ENCODE results near the gene ZBTB14. TPM values are rescaled to one million over a fixed set of nuclear protein-coding genes. Genes with fewer than 3 reads are reported as not detected.
A peak's percentile ranks its signal among the peaks of the same experiment; 100 is the strongest.

ZBTB14 gene
- total RNA-seq, 1 donor from 2014 or later = 14.3 TPM

DNA sequence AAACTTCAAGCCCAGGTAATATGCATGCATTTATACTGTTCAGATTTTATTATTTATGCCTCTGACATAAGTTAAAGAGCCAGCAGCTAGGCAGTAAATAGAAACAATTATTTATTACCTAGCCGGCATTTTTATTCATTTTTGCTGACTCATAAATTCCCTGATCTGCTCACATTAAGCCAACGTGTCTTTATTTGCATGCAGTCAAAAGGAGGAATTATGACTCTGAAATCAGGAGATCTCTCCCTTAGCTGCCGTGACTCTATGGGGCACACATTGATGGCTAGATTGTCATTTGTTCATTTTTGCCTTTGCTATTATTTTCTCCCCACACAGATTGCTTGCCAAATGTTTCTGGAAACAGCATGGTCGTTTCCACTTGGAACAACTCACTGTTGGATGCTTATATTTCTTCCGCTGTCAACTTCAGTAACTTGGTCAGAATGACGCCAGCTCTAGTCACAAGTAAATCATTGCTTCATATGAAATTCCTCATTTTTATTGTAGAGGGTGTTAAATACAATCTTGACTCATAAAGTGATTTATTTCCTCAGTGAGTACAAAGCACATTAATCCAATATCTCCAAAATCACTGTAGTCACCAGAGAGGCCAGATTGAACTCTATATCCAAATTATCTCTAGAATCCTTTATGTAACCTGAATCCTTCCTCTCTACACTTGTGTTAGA, 15.9 kb upstream of the ZBTB14 start:
- DNase-seq (ENCODE audit: low read depth) = no peak
- no peak overlapping the region for H3K4me3 ChIP-seq (ENCODE audit: low read depth, low read length)
- TF ChIP-seq, protein P1, sequence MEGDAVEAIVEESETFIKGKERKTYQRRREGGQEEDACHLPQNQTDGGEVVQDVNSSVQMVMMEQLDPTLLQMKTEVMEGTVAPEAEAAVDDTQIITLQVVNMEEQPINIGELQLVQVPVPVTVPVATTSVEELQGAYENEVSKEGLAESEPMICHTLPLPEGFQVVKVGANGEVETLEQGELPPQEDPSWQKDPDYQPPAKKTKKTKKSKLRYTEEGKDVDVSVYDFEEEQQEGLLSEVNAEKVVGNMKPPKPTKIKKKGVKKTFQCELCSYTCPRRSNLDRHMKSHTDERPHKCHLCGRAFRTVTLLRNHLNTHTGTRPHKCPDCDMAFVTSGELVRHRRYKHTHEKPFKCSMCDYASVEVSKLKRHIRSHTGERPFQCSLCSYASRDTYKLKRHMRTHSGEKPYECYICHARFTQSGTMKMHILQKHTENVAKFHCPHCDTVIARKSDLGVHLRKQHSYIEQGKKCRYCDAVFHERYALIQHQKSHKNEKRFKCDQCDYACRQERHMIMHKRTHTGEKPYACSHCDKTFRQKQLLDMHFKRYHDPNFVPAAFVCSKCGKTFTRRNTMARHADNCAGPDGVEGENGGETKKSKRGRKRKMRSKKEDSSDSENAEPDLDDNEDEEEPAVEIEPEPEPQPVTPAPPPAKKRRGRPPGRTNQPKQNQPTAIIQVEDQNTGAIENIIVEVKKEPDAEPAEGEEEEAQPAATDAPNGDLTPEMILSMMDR (conservative IDR thresholded peaks at IDR 0.05; ENCODE audit: low read depth, low read length) = no peak

DNA sequence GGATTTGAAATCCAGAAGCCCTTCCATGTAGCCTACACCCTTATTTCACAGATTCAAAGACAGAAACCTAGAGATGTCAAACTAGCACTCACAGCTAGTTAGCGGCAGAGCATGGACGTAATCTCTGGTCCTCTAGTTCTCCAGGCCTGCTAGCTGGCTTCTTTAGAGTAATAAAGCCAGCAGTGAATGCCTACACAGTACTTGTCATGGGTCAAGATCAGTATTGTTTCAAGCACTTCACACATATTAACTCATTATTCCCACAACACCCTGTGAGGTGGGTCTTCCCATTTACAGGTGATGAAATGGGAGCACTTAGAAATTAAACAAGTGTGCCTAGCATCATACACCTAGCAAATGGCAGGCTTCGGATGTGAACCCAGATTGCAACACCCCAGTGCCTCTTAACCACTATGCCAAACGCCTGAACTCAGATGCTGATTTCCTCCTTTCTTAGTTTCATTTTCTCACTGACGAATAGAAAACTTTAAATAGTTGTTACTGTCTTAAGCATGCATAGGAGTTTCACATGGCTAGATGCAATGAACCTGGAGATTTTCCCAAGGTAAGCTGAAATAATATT, 14.5 kb upstream of the ZBTB14 start:
- DNase-seq (ENCODE audit: low read depth) = no peak
- H3K4me3 ChIP-seq (ENCODE audit: low read depth, low read length) = peak overlapping the region; percentile 31
- TF ChIP-seq, protein P1 (conservative IDR thresholded peaks at IDR 0.05; ENCODE audit: low read depth, low read length) = no peak

DNA sequence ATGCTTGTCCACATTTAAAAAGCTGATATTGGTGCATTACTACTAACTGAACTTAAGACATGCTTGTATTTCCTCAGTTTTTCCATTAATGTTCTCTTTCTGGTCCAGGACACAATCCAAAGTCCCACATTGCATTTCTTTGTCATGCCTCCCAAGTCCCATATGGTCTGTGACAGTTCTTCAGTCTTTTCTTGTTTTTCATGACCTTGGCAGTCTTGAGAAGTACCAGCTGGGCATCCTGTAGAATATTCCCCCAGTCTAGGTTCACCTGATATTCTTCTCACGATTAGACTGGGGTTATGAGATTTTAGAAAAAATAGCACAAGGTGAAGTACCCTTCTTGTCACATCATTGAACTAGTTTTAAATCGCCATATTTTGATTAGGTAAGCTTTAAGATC, 10.3 kb upstream of the ZBTB14 start:
- no peak for DNase-seq (ENCODE audit: low read depth)
- no peak overlapping the region for H3K4me3 ChIP-seq (ENCODE audit: low read depth, low read length)
- TF ChIP-seq, protein P1 (conservative IDR thresholded peaks at IDR 0.05; ENCODE audit: low read depth, low read length) = no peak

DNA sequence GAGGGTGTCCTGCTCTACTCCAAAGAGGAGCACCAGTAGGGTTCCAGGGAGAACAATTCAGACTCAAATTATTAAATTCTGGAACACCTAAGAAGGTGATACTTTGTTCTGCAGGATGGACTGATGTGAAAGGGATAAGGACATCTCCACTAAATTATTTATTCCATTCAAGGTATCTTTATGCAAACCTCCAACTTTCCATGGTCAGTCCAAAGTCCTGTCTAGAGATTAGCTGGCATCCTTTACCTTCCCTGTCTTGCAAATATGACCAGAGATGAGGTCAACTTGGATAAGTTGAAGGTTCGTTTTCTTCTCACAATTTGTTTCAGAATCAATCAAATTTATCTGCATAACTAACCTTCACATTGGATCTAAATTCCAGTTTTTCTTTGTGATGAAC, 8.7 kb upstream of the ZBTB14 start:
- TF ChIP-seq, protein P1 (conservative IDR thresholded peaks at IDR 0.05; ENCODE audit: low read depth, low read length) = no peak
- no peak for DNase-seq (ENCODE audit: low read depth)
- no peak overlapping the region for H3K4me3 ChIP-seq (ENCODE audit: low read depth, low read length)

DNA sequence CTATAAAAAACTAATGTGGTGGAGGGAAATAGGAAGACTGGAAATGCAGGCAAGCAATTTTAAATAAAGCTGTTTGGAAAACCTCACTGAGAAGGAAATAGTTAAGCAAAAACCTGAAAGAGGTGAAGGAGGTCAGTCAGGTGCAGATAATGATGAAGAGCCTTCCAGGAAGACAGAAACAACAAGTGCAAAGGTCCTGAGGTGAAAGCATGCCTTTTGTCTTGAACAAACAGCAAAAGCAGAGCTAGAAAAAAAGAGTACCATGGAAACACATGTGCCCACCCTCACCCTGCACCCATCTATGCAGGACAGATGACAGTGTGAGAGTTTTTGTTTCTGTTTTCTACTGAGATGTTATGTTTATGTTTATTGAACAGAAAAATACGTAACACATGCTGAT, 8.1 kb upstream of the ZBTB14 start:
- H3K4me3 ChIP-seq (ENCODE audit: low read depth, low read length) = no peak overlapping the region
- TF ChIP-seq, protein P1 (conservative IDR thresholded peaks at IDR 0.05; ENCODE audit: low read depth, low read length) = no peak
- DNase-seq (ENCODE audit: low read depth) = no peak

DNA sequence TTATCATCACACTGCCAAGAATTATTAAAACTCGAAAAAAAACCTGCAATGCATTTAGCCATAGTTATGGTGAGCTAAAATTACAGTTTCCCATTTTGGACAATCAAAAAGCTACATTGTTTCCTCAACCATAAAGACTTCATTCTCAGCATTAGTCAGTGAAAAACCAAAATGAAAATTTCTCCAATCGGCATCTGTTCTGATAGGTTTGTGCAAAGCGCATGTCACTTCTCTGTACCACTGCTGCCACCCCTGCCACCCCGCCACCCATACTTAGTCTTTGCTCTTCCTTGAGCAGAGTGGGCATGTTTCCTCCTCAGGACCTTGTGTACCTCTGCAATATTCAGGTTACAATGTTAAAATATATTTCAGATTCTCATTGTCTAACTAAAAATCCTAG, 7.1 kb upstream of the ZBTB14 start:
- TF ChIP-seq, protein P1 (conservative IDR thresholded peaks at IDR 0.05; ENCODE audit: low read depth, low read length) = no peak

More for the DNA sequence above, 7.1 kb upstream of the ZBTB14 start:
- DNase-seq (ENCODE audit: low read depth) = no peak
- no peak overlapping the region for H3K4me3 ChIP-seq (ENCODE audit: low read depth, low read length)
